ENCODE results near the gene DIP2B.

GRCh38 chr12:50488801-50489200 is 16.0 kb upstream of the DIP2B start:
- no peak for TF ChIP-seq POLR2A (IDR thresholded peaks at IDR 0.05)
- TF ChIP-seq, protein P1, sequence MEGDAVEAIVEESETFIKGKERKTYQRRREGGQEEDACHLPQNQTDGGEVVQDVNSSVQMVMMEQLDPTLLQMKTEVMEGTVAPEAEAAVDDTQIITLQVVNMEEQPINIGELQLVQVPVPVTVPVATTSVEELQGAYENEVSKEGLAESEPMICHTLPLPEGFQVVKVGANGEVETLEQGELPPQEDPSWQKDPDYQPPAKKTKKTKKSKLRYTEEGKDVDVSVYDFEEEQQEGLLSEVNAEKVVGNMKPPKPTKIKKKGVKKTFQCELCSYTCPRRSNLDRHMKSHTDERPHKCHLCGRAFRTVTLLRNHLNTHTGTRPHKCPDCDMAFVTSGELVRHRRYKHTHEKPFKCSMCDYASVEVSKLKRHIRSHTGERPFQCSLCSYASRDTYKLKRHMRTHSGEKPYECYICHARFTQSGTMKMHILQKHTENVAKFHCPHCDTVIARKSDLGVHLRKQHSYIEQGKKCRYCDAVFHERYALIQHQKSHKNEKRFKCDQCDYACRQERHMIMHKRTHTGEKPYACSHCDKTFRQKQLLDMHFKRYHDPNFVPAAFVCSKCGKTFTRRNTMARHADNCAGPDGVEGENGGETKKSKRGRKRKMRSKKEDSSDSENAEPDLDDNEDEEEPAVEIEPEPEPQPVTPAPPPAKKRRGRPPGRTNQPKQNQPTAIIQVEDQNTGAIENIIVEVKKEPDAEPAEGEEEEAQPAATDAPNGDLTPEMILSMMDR (IDR thresholded peaks at IDR 0.05), result no peak

All from adrenal gland (tissue), 5 donors.